Cardiac fibroblast (primary cell): ENCODE results near the gene RELB.

Experiments
- DNase-seq, 2 donors: peaks; one replicate each; pipeline versions ENCODE4 v3.0.0 to v3.0.0-alpha.2; 2010; ENCODE audit warnings: low read depth in 2 of 2
- H3K4me3 ChIP-seq, 2 donors: replicated peaks in 1 of 2; 1 replicate in 1 of 2; 2 replicates in 1 of 2; pipeline ENCODE4 v1.5.1; 2011; ENCODE audit warnings: low read depth in 2 of 2, low read length in 2 of 2, mild to moderate bottlenecking in 2 of 2, moderate library complexity in 1 of 2
- CTCF ChIP-seq: IDR thresholded peaks from one replicate; pipeline ENCODE4 v1.5.1; 2011; ENCODE audit warnings: low read depth, mild to moderate bottlenecking, low read length, inconsistent platforms

The RELB gene

GRCh38 chr19:45021971-45022370, 20.7 kb downstream of the RELB start:
- no peak for TF ChIP-seq CTCF
- no peak for DNase-seq
- H3K4me3 ChIP-seq: no peak overlapping the region

GRCh38 chr19:45023048-45023447, 21.8 kb downstream of the RELB start:
- TF ChIP-seq CTCF: no peak
- no peak overlapping the region for H3K4me3 ChIP-seq
- DNase-seq: no peak

- TF ChIP-seq CTCF: no peak
- H3K4me3 ChIP-seq: no peak overlapping the region
- no peak for DNase-seq
These were observed 24.0 kb downstream of the RELB start for GRCh38 chr19:45025264-45025663.

- H3K4me3 ChIP-seq: no peak overlapping the region
- DNase-seq: no peak
- no peak for TF ChIP-seq CTCF
These were observed 26.1 kb downstream of the RELB start for GRCh38 chr19:45027371-45027770.

- no peak overlapping the region for H3K4me3 ChIP-seq
- DNase-seq: no peak
- no peak for TF ChIP-seq CTCF
These were observed 29.6 kb downstream of the RELB start for GRCh38 chr19:45030825-45031224.

- no peak for DNase-seq
- TF ChIP-seq CTCF: no peak
These were observed 31.2 kb downstream of the RELB start for GRCh38 chr19:45032421-45032820.

GRCh38 chr19:45035755-45036154, 34.5 kb downstream of the RELB start:
- no peak overlapping the region for H3K4me3 ChIP-seq
- no peak for TF ChIP-seq CTCF
- no peak for DNase-seq

More at GRCh38 chr19:45032421-45032820, 31.2 kb downstream of the RELB start:
- H3K4me3 ChIP-seq: no peak overlapping the region
